ENCODE measurements around the gene ORM2.

Gene ORM2

GRCh38 chr9:114282926-114283325 lies 46.7 kb upstream of the ORM2 start:
- TF ChIP-seq REST (IDR thresholded peaks at IDR 0.05; ENCODE audit: insufficient read depth in 1 of 2, low read depth in 2 of 2, low read length in 2 of 2) (no peak), TAF1 (IDR thresholded peaks at IDR 0.05; ENCODE audit: borderline replicate concordance, insufficient read depth, low read length) (no peak), FOXP2 (optimal IDR thresholded peaks at IDR 0.05; ENCODE audit: borderline replicate concordance, extremely low read depth, extremely low read length, insufficient read depth) (no peak), POLR2AphosphoS5 (IDR thresholded peaks at IDR 0.05; ENCODE audit: low read depth, low read length) (no peak), SIN3A (IDR thresholded peaks at IDR 0.05; ENCODE audit: borderline replicate concordance, insufficient read depth, low read length) (no peak)

GRCh38 chr9:114283551-114284111 lies 46.0 kb upstream of the ORM2 start:
- TF ChIP-seq TAF1 (IDR thresholded peaks at IDR 0.05; ENCODE audit: borderline replicate concordance, insufficient read depth, low read length): no peak
- TF ChIP-seq POLR2AphosphoS5 (IDR thresholded peaks at IDR 0.05; ENCODE audit: low read depth, low read length): no peak
- no peak for TF ChIP-seq SIN3A (IDR thresholded peaks at IDR 0.05; ENCODE audit: borderline replicate concordance, insufficient read depth, low read length)
- no peak for TF ChIP-seq REST (IDR thresholded peaks at IDR 0.05; ENCODE audit: insufficient read depth in 1 of 2, low read depth in 2 of 2, low read length in 2 of 2)
- no peak for TF ChIP-seq FOXP2 (optimal IDR thresholded peaks at IDR 0.05; ENCODE audit: borderline replicate concordance, extremely low read depth, extremely low read length, insufficient read depth)

GRCh38 chr9:114284316-114285060 lies 45.2 kb upstream of the ORM2 start:
- TF ChIP-seq TAF1 (IDR thresholded peaks at IDR 0.05; ENCODE audit: borderline replicate concordance, insufficient read depth, low read length): no peak
- TF ChIP-seq POLR2AphosphoS5 (IDR thresholded peaks at IDR 0.05; ENCODE audit: low read depth, low read length): no peak
- TF ChIP-seq FOXP2 (optimal IDR thresholded peaks at IDR 0.05; ENCODE audit: borderline replicate concordance, extremely low read depth, extremely low read length, insufficient read depth): no peak
- TF ChIP-seq SIN3A (IDR thresholded peaks at IDR 0.05; ENCODE audit: borderline replicate concordance, insufficient read depth, low read length): no peak
- TF ChIP-seq REST (IDR thresholded peaks at IDR 0.05; ENCODE audit: insufficient read depth in 1 of 2, low read depth in 2 of 2, low read length in 2 of 2): no peak

GRCh38 chr9:114285166-114285867 lies 44.4 kb upstream of the ORM2 start:
- TF ChIP-seq POLR2AphosphoS5 (IDR thresholded peaks at IDR 0.05; ENCODE audit: low read depth, low read length) (no peak), REST (IDR thresholded peaks at IDR 0.05; ENCODE audit: insufficient read depth in 1 of 2, low read depth in 2 of 2, low read length in 2 of 2) (no peak), FOXP2 (optimal IDR thresholded peaks at IDR 0.05; ENCODE audit: borderline replicate concordance, extremely low read depth, extremely low read length, insufficient read depth) (no peak), TAF1 (IDR thresholded peaks at IDR 0.05; ENCODE audit: borderline replicate concordance, insufficient read depth, low read length) (no peak), SIN3A (IDR thresholded peaks at IDR 0.05; ENCODE audit: borderline replicate concordance, insufficient read depth, low read length) (no peak)

All from PFSK-1 (cell line).